SU-DHL-6 (cell line): Measurements from ENCODE around the gene NEU4.

Experiments
- EZH2phosphoT487 ChIP-seq: fragments of 200-600 bp; sonication (generic), shearing (Covaris generic); conservative IDR thresholded peaks from 2 replicates; pipeline ENCODE4 v1.6.1; 2018; ENCODE audit warnings: mild to moderate bottlenecking, antibody characterized with exemption, low read length, moderate library complexity, mixed read lengths
- TF ChIP-seq, protein P1 (sequence below): fragments of 200-600 bp; sonication (generic); IDR thresholded peaks from one replicate; pipeline ENCODE4 v1.5.1; 2017; ENCODE audit warnings: antibody characterized with exemption, mild to moderate bottlenecking, low read length, moderate library complexity; ENCODE audit not compliant: insufficient read depth, poor library complexity, severe bottlenecking

DNA sequence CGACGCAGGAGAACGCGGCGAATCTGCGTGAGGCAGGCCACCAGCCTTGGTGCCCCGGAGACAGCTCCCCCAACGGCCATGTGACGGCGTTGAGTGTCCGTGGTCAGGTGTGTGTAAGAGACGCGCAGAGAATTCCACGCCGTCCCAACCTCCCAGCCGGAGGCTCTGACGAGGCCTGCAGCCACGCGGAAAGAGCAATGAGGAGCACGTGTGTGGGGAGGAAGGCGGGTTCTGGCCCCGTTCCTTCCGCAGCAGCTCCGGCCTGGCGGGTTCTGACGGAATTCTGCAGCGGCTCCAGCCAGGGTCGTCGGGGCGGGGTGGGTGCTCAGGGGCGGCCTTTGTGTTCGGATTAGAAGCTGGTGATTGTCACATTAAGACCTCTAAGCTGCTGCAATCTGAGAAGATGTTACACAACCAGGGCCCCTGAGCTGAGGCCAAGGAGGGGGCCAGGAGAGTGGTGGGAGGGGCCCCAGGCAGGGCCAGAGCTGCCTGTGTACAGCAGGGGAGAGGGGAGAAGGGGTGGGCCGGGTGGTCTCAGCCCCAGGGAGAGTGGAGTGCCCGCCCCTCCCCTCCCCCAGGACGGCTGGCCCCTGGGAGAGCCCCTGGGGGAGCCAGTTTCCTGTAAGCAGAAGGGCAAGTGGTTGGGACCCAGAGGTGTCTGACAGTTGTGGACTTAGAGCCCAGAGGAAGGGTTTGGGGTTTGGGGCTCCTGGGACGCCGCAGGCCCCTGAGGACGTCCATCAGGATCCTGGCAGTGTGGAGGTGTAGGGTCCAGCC, 37.5 kb upstream of the NEU4 start:
- TF ChIP-seq, protein P1, sequence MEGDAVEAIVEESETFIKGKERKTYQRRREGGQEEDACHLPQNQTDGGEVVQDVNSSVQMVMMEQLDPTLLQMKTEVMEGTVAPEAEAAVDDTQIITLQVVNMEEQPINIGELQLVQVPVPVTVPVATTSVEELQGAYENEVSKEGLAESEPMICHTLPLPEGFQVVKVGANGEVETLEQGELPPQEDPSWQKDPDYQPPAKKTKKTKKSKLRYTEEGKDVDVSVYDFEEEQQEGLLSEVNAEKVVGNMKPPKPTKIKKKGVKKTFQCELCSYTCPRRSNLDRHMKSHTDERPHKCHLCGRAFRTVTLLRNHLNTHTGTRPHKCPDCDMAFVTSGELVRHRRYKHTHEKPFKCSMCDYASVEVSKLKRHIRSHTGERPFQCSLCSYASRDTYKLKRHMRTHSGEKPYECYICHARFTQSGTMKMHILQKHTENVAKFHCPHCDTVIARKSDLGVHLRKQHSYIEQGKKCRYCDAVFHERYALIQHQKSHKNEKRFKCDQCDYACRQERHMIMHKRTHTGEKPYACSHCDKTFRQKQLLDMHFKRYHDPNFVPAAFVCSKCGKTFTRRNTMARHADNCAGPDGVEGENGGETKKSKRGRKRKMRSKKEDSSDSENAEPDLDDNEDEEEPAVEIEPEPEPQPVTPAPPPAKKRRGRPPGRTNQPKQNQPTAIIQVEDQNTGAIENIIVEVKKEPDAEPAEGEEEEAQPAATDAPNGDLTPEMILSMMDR = no peak
- TF ChIP-seq EZH2phosphoT487 = no peak
